ENCODE measurements around the gene GANC.

GANC gene

GRCh38 chr15:42319206-42319605 lies 46.2 kb downstream of the GANC start:
- Histone ChIP-seq H3K4me3 (ENCODE audit: low read depth, low read length) (no peak overlapping the region), H3K36me3 (ENCODE audit: control insufficient read depth in 2 of 2, insufficient read depth in 1 of 2, low read length in 2 of 2) (no peaks in the 10 kb centered on the region), H3K27ac (ENCODE audit: extremely low read depth, low read depth, low read length) (no peak overlapping the region), H3K4me1 (ENCODE audit: control insufficient read depth, insufficient read depth, low read length) (no peaks in the 10 kb centered on the region), H3K9me3 (ENCODE audit: control insufficient read depth, insufficient read depth, low read depth, low read length) (no peaks in the 10 kb centered on the region)
- POLR2A ChIA-PET, result no interaction called here
- TF ChIP-seq ZNF221 (tag by site-specific recombination; IDR thresholded peaks at IDR 0.05; ENCODE audit: borderline replicate concordance) (no peak), CTCF (tag by site-specific recombination; IDR thresholded peaks at IDR 0.05) (no peak), ZNF596 (tag by site-specific recombination; IDR thresholded peaks at IDR 0.05) (no peak), ZBTB7A (tag by site-specific recombination; IDR thresholded peaks at IDR 0.05; ENCODE audit: low read depth) (no peak), PRDM10 (tag by site-specific recombination; IDR thresholded peaks at IDR 0.05) (no peak), ZNF335 (tag by site-specific recombination; conservative IDR thresholded peaks at IDR 0.05) (no peak), ZBTB48 (tag by site-specific recombination; IDR thresholded peaks at IDR 0.05) (no peak), ZNF600 (tag by site-specific recombination; IDR thresholded peaks at IDR 0.05) (no peak), ZBTB21 (tag by site-specific recombination; IDR thresholded peaks at IDR 0.05) (no peak)
- CTCF ChIA-PET, result no interaction called here

- CTCF ChIA-PET, result no interaction called here
Measured at GRCh38 chr15:42324308-42324707, 51.3 kb downstream of the GANC start.

More at GRCh38 chr15:42324308-42324707, 51.3 kb downstream of the GANC start:
- Histone ChIP-seq H3K27ac (ENCODE audit: extremely low read depth, low read depth, low read length) (no peak overlapping the region), H3K4me3 (ENCODE audit: low read depth, low read length) (no peak overlapping the region), H3K36me3 (ENCODE audit: control insufficient read depth in 2 of 2, insufficient read depth in 1 of 2, low read length in 2 of 2) (no peaks in the 10 kb centered on the region), H3K4me1 (ENCODE audit: control insufficient read depth, insufficient read depth, low read length) (no peaks in the 10 kb centered on the region), H3K9me3 (ENCODE audit: control insufficient read depth, insufficient read depth, low read depth, low read length) (no peaks in the 10 kb centered on the region)
- TF ChIP-seq ZNF202 (tag by site-specific recombination; IDR thresholded peaks at IDR 0.05; ENCODE audit: borderline replicate concordance) (no peak), REPIN1 (tag by site-specific recombination; IDR thresholded peaks at IDR 0.05; ENCODE audit: low read depth) (no peak), ELK4 (IDR thresholded peaks at IDR 0.05; ENCODE audit: borderline replicate concordance, low read depth, low read length) (no peak), ZNF394 (tag by site-specific recombination; IDR thresholded peaks at IDR 0.05; ENCODE audit: borderline replicate concordance) (no peak), PRDM2 (tag by site-specific recombination; IDR thresholded peaks at IDR 0.05; ENCODE audit: borderline replicate concordance) (no peak), ZFP41 (tag by site-specific recombination; IDR thresholded peaks at IDR 0.05; ENCODE audit: borderline replicate concordance) (no peak), ZNF223 (tag by site-specific recombination; IDR thresholded peaks at IDR 0.05) (no peak)
- POLR2A ChIA-PET, result no interaction called here
